Measurements from ENCODE around the gene PAPPA2.
"Not testable (repeated sequence)": the region's sequence is repeated elsewhere in the genome, so short reads cannot be mapped to it uniquely, and the experiment has no call there.

The PAPPA2 gene

DNA sequence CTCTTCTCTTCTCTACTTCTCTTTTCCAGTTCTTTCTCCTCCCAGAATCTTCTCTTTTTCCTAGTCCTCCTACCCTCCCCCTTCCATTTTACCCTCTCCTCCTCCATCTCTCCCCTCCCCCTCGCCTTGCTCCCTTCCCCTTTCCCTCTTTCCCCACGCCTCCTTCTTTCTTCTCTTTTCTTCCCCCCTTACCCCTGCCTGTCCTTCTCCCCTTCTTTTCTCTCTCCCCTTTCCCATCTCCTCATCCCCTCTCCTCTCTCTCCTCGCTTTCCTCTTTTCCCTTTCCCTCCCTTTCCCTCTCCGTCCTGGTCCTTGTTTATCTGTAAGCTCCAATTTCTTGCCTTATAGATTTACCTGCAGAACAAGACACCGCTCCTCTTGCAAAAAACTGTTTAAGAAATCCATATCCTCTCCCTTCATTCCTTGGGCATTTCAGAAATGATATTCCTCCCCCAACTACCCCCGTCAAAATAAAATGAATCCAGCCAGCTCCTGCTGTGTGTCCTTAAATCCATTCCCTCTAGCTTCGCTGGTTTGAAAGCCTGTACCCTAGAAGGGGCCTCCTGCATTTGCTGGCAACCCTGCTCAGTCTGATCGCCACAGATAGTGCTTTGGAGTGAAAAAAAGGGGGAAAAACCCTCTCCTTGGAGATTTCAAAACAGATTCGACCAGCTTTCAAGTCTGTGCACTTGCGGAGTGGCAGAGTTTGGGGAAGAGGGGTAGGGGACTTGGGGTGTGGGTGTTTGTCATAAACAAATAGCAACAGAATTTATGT, 89.4 kb downstream of the PAPPA2 start:
- no peak for DNase-seq (ENCODE audit: low read depth)

GRCh38 chr1:176552999-176553398, 90.0 kb downstream of the PAPPA2 start:
- no peak for DNase-seq (ENCODE audit: low read depth)

DNA sequence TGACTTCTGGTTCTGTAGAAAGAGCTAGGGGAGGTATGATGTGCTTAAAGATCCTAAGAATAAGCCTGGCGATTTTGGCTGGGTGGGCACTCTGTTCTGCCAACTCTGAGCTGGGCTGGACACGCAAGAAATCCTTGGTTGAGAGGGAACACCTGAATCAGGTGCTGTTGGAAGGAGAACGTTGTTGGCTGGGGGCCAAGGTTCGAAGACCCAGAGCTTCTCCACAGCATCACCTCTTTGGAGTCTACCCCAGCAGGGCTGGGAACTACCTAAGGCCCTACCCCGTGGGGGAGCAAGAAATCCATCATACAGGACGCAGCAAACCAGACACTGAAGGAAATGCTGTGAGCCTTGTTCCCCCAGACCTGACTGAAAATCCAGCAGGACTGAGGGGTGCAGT, 93.3 kb downstream of the PAPPA2 start:
- no peak for DNase-seq (ENCODE audit: low read depth)

- DNase-seq (ENCODE audit: low read depth) = no peak
These were observed 94.7 kb downstream of the PAPPA2 start for GRCh38 chr1:176557543-176558258.

- no peak for DNase-seq (ENCODE audit: low read depth)
These were observed 95.6 kb downstream of the PAPPA2 start for GRCh38 chr1:176558561-176558960.

GRCh38 chr1:176559474-176559873, 96.5 kb downstream of the PAPPA2 start:
- DNase-seq (ENCODE audit: low read depth) = no peak

DNA sequence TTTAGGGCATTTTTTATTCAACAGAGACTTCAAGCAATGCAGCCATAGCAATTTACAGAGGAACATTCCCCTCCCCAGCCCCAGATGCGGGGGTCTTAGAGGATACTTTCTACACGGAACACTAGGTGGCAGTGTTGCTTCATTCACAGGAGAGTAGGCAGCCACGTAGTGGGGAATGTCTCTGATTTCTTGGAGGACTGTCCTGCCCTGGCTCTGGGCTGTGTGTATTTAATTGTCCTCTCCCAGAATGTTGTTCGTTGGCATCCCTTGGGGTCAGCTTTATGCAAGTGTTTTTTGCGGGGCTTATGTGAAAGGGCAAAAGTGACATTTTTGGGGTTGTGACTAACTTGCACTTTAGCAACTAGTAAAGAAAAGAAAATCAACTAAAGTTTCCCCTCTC, 96.9 kb downstream of the PAPPA2 start:
- no peak for DNase-seq (ENCODE audit: low read depth)

DNA sequence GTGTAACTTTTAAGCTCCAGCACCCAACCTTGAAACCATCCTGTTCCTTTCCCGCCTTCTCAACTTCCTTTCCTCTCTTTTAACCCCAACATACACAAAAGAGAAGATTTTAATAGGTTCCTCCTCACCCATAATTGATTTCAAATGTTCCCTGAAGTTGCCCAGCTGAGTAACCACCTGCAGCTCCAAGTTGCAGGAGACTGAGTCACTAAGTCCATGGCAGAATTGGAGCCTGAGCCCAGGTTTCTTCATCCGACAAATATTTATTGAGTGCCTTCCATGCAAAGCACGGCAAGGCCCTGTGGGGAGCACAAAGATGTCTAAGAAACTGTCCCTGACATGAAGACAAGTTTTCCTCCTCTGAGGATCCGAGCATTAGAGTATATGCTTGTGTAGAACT, 97.7 kb downstream of the PAPPA2 start:
- DNase-seq (ENCODE audit: low read depth) = no peak

- not testable (repeated sequence) for DNase-seq (ENCODE audit: low read depth)
These were observed 98.8 kb downstream of the PAPPA2 start for GRCh38 chr1:176561761-176562160.

GRCh38 chr1:176566004-176566975, 103.3 kb downstream of the PAPPA2 start:
- DNase-seq (ENCODE audit: low read depth) = no peak

GRCh38 chr1:176567190-176567794, 104.3 kb downstream of the PAPPA2 start:
- no peak for DNase-seq (ENCODE audit: low read depth)

DNA sequence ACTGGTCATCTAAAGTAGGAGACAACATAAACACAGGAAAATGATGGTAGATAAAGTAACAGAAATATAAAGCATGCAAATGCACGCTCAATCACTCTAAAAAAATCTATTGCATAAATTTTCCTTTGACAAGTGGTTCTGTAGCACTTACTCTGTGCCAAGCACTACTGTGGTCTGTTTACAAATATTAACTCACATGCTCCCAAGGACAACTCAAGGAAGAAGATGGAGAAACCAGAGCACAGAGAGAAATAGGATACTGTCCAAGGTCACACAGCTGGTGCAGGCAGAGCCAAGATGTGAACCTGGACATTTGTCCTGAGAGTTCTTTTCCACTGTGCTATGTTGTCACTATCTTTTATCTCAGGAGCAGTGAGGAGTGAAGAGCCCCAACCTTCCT, 105.2 kb downstream of the PAPPA2 start:
- DNase-seq (ENCODE audit: low read depth) = no peak

- no peak for DNase-seq (ENCODE audit: low read depth)
These were observed 111.8 kb downstream of the PAPPA2 start for GRCh38 chr1:176574756-176575155.

GRCh38 chr1:176575991-176576390, 113.0 kb downstream of the PAPPA2 start:
- no peak for DNase-seq (ENCODE audit: low read depth)

GRCh38 chr1:176576670-176577069, 113.7 kb downstream of the PAPPA2 start:
- no peak for DNase-seq (ENCODE audit: low read depth)

DNA sequence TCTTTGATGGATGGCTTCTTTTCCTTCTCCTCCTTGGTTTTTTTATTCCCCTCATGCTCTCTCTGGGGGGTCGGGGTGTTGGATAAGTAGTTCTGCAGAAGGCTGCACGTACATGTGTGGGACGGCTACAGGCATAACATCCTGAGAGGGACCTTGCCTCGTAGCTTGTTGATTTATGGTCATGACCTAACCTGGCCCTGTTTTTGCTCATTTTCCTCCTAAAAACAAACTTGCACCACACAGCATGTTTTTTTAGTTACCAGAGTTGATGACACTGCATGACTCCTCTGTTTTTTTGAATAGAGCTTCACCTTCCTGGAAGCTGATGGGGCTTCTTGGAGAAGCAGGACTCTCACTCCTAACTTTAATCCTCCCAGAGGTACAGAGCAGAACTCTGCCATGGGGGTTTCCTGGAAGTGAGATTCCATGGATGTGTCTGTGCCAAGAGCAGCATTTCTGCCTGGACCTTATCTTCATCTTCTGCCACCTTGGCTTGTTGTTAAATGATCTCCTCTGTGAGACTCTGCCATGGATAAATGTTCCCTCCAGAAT, 114.7 kb downstream of the PAPPA2 start:
- DNase-seq (ENCODE audit: low read depth) = no peak

DNA sequence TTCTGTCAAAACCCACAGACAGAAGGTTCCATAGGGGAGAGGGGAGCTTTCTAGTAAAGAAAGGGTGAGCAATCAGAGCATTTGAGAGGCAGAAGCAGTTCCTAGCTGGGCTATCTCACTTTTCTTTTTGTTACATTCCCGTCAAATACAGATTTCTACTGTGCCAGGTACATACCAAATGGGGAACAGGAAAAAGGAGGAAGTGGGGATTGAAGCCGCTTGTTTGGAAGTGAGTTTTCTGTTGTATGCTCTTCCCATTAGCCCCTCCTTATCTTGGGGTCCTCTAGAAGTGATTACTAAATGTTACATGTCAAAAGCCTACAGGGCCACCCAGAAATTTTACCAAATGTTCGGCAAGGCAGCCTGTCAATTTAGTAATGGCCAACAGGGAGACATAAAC, 116.1 kb downstream of the PAPPA2 start:
- DNase-seq (ENCODE audit: low read depth) = no peak

DNA sequence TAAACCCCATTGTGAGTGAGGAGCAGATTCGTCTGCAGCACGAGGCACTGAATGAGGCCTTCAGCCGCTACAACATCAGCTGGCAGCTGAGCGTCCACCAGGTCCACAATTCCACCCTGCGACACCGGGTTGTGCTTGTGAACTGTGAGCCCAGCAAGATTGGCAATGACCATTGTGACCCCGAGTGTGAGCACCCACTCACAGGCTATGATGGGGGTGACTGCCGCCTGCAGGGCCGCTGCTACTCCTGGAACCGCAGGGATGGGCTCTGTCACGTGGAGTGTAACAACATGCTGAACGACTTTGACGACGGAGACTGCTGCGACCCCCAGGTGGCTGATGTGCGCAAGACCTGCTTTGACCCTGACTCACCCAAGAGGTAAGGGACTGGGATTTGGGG, 132.2 kb downstream of the PAPPA2 start:
- no peak for DNase-seq (ENCODE audit: low read depth)

- DNase-seq (ENCODE audit: low read depth) = no peak
These were observed 138.4 kb downstream of the PAPPA2 start for GRCh38 chr1:176601348-176601747.

DNA sequence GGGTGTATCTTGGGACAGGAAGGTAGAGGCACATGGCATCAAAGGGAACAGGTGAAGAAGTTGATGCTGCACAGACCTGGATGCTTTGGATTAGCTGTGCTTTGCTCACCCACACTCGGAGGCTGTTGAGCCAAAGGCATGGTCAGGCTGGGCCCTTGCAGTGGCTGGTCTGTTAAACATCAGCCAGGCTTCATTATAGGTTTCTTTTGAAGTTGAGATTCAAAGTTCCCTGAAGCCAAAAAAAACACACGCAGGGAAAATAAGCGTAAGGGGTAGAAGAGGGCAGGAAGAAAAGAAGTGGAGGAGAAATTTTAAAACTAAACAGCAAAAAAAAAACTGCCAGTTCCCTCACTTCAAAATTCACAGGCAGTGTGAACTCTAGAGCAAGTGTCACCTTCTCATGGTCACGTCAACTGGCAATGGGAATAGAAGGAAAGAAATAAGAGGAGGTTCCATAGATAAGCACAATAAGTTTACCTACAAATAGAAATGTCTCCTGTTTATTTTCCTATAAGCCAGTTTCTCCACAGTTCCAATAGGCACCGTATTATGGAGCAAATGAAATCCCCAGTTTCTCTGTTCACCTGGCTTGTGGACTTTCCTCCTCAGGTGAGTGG, 139.5 kb downstream of the PAPPA2 start:
- DNase-seq (ENCODE audit: low read depth) = no peak

DNA sequence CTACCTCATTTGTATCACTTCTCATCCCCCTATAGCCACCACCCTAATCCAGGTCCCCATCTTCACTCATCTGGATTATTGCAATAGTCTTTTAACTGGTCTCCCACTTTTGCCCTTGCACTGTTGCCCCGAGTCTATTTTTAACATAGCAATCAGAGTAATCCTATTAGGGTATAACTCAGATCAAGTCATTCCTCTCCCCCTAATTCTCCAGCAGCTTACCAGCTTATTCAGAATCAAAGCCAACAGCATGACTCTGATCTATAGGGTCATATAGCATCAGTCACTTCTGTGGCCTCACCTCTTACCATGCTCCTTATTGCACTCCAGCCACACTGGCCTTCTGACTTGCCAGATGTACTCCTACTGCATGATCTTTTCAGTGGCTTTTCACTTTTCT, 140.7 kb downstream of the PAPPA2 start:
- DNase-seq (ENCODE audit: low read depth) = no peak

Data from activated T-cell treated with anti-CD3 and anti-CD28 coated beads for 24 hours (primary cell).